OCI-LY1 (cell line): Measurements from ENCODE around the gene PHOSPHO2.
A peak's percentile ranks its signal among the peaks of the same experiment; 100 is the strongest.

ENCODE experiments used
- H2AFZ ChIP-seq: fragments of 200-600 bp; sonication (generic), shearing (Covaris generic); 2 replicates; pipeline ENCODE4 v1.6.0; 2014; ENCODE audit warnings: antibody characterized with exemption, mild to moderate bottlenecking, low read length
- H3F3A ChIP-seq: fragments of 200-600 bp; sonication (generic), shearing (Covaris generic); 2 replicates; pipeline ENCODE4 v1.6.0; 2014; ENCODE audit warnings: mild to moderate bottlenecking, antibody characterized with exemption, low read length, moderate library complexity; ENCODE audit not compliant: insufficient read depth
- H3K27ac ChIP-seq: fragments of 200-600 bp; sonication (generic); 2 replicates; pipeline ENCODE4 v1.5.1; 2014; ENCODE audit warnings: low read length, mixed run types, mild to moderate bottlenecking, low read depth; ENCODE audit not compliant: poor library complexity, severe bottlenecking
- H3K27me3 ChIP-seq: fragments of 200-600 bp; sonication (generic); 2 replicates; pipeline ENCODE4 v1.6.0; 2014; ENCODE audit warnings: antibody characterized with exemption, mild to moderate bottlenecking, low read length, moderate library complexity; ENCODE audit not compliant: insufficient read depth
- H3K36me3 ChIP-seq: fragments of 200-600 bp; sonication (generic); 2 replicates; pipeline ENCODE4 v1.6.1; 2014; ENCODE audit warnings: mild to moderate bottlenecking, antibody characterized with exemption, low read length, moderate library complexity, mixed read lengths; ENCODE audit not compliant: insufficient read depth
- H3K4me1 ChIP-seq: fragments of 200-600 bp; sonication (generic); 2 replicates; pipeline ENCODE4 v1.5.1; 2014; ENCODE audit warnings: mild to moderate bottlenecking, low read length, moderate library complexity; ENCODE audit not compliant: insufficient read depth, severe bottlenecking
- H3K4me2 ChIP-seq: fragments of 200-600 bp; sonication (generic), shearing (Covaris generic); 2 replicates; pipeline ENCODE4 v1.6.1; 2014; ENCODE audit warnings: low read length
- H3K4me3 ChIP-seq: fragments of 200-600 bp; sonication (generic); 2 replicates; pipeline ENCODE4 v1.5.1; 2014; ENCODE audit warnings: low read length, low read depth, mild to moderate bottlenecking, mixed read lengths; ENCODE audit not compliant: poor library complexity, severe bottlenecking
- H3K79me2 ChIP-seq: fragments of 200-600 bp; shearing (Covaris generic); 2 replicates; pipeline ENCODE4 v1.6.1; 2016; ENCODE audit warnings: mixed run types, low read length, mixed read lengths; ENCODE audit not compliant: insufficient read depth
- H3K9ac ChIP-seq: fragments of 200-600 bp; sonication (generic), shearing (Covaris generic); 2 replicates; pipeline ENCODE4 v1.6.1; 2014; ENCODE audit warnings: mild to moderate bottlenecking, low read length, mixed read lengths
- H3K9me2 ChIP-seq: fragments of 200-600 bp; sonication (generic), shearing (Covaris generic); 2 replicates; pipeline ENCODE4 v1.6.1; 2014; ENCODE audit warnings: low read depth, mild to moderate bottlenecking, low read length, mixed read lengths
- H3K9me3 ChIP-seq: fragments of 200-600 bp; shearing (Covaris generic); 2 replicates; pipeline ENCODE4 v1.6.1; 2014; ENCODE audit warnings: low read length, mixed read lengths
- H4K20me1 ChIP-seq: fragments of 200-600 bp; sonication (generic), shearing (Covaris generic); 2 replicates; pipeline ENCODE4 v1.6.0; 2016; ENCODE audit warnings: mild to moderate bottlenecking, low read length; ENCODE audit not compliant: insufficient read depth
- EZH2 ChIP-seq: fragments of 200-600 bp; sonication (generic), shearing (Covaris generic); IDR thresholded peaks from 2 replicates; pipeline ENCODE4 v1.8.0; 2017; ENCODE audit warnings: borderline replicate concordance, mixed run types, mild to moderate bottlenecking, antibody characterized with exemption, low read length, moderate library complexity, mixed read lengths
- TF ChIP-seq, protein P1 (sequence below): fragments of 200-600 bp; sonication (generic), shearing (Covaris generic); IDR thresholded peaks from 2 replicates; pipeline ENCODE4 v1.5.1; 2017; ENCODE audit warnings: mild to moderate bottlenecking, antibody characterized with exemption, low read length, moderate library complexity, mixed read lengths

PHOSPHO2 gene

DNA sequence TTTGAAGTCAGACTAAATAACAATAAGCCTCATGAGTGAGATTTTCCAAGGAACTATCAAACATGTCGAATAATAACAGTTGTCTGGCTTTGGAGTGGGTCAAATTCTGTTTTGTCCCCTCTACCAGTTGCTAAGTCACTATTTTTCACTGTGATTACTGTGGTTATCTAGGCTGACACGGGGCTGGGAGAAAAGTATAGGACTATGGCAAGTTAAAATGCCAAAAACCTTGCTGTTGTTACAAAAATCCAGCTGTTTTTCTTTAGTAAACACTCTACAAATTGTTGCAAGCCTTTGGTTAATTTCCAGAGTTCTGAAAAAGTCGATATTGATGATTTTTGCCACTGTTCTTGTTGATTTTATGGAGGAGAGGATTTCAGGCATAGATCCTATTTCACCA, 1.6 kb upstream of the PHOSPHO2 start:
- Histone ChIP-seq H4K20me1 (no peaks in the 10 kb centered on the region), H3K4me2 (no peak overlapping the region), H3K27ac (no peak overlapping the region), H2AFZ (no peak overlapping the region), H3K27me3 (no peaks in the 10 kb centered on the region), H3K36me3 (no peaks in the 10 kb centered on the region), H3K9me3 (no peaks in the 10 kb centered on the region), H3K9ac (no peak overlapping the region), H3K4me1 (peaks cover 18% of the 10 kb centered on the region), H3K4me3 (no peak overlapping the region), H3F3A (no peaks in the 10 kb centered on the region), H3K9me2 (no peaks in the 10 kb centered on the region), H3K79me2 (no peaks in the 10 kb centered on the region)
- TF ChIP-seq, protein P1, sequence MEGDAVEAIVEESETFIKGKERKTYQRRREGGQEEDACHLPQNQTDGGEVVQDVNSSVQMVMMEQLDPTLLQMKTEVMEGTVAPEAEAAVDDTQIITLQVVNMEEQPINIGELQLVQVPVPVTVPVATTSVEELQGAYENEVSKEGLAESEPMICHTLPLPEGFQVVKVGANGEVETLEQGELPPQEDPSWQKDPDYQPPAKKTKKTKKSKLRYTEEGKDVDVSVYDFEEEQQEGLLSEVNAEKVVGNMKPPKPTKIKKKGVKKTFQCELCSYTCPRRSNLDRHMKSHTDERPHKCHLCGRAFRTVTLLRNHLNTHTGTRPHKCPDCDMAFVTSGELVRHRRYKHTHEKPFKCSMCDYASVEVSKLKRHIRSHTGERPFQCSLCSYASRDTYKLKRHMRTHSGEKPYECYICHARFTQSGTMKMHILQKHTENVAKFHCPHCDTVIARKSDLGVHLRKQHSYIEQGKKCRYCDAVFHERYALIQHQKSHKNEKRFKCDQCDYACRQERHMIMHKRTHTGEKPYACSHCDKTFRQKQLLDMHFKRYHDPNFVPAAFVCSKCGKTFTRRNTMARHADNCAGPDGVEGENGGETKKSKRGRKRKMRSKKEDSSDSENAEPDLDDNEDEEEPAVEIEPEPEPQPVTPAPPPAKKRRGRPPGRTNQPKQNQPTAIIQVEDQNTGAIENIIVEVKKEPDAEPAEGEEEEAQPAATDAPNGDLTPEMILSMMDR, result no peak
- no peak for TF ChIP-seq EZH2

DNA sequence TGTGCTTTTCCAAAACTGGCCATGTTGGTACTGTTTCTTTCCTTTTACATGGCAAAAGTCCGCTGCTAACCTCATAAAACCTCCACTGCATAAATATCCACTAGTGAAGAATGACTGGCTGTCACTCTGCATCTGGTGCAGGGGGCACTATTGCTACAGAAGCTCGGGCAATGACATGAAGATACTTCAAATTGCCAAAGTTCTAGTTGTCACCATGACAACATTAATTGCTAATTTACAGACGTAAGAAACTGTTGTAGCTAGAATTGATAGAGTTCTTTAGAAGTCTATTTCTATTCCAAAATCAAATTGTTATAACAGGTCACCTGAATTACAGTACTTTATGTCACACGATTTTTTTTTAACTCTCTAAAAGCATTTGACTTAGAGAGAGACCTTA, 909 bp upstream of the PHOSPHO2 start:
- Histone ChIP-seq H3K36me3 (no peaks in the 10 kb centered on the region; the same call in 1 of the 2 replicates), H3K27me3 (no peaks in the 10 kb centered on the region), H3F3A (no peaks in the 10 kb centered on the region), H3K79me2 (no peaks in the 10 kb centered on the region), H3K4me2 (peak overlapping the region; percentile 93), H3K4me3 (peak overlapping the region; percentile 69), H3K27ac (no peak overlapping the region), H2AFZ (no peak overlapping the region; the same call in 1 of the 2 replicates), H3K9ac (0 out of 2 replicates have a peak overlapping the region, but pooled peaks have one; percentile 74), H3K9me3 (no peaks in the 10 kb centered on the region), H4K20me1 (no peaks in the 10 kb centered on the region), H3K9me2 (no peaks in the 10 kb centered on the region), H3K4me1 (peaks cover 18% of the 10 kb centered on the region)
- TF ChIP-seq, protein P1, result peak; percentile 54
- no peak for TF ChIP-seq EZH2

DNA sequence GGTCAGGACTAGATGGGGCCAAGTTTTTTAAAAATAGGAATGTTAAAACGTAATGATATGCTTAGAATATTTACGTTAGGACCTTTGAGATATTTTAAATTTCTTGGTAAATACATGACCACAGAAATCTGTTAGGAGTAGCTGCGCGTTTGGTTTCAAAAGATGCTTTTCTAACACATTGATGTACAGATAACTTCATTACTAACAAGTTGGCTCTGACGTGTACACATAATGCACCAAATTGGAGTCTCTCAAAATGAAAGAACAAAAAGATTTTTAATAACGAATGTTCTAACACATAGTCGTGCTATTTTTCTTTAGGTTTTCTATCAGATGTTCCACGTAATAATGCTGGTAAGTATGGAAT, 608 bp downstream of the PHOSPHO2 start:
- Histone ChIP-seq H4K20me1 (no peaks in the 10 kb centered on the region), H3K9ac (peak overlapping the region; percentile 74), H3K36me3 (peaks cover 5% of the 10 kb centered on the region; the same call in 1 of the 2 replicates), H3K4me2 (peak overlapping the region; percentile 93), H3K4me3 (peak overlapping the region; percentile 69), H3K9me2 (no peaks in the 10 kb centered on the region), H3K79me2 (no peaks in the 10 kb centered on the region), H3K27ac (no peak overlapping the region), H3K27me3 (no peaks in the 10 kb centered on the region), H2AFZ (peak overlapping the region; percentile 70; the same call in 1 of the 2 replicates), H3K9me3 (no peaks in the 10 kb centered on the region), H3K4me1 (peaks cover 18% of the 10 kb centered on the region), H3F3A (no peaks in the 10 kb centered on the region)
- TF ChIP-seq, protein P1, result no peak
- TF ChIP-seq EZH2, result no peak
